Measurements from ENCODE around the gene ANXA5. TPM values are rescaled to one million over a fixed set of nuclear protein-coding genes. Genes with fewer than 3 reads are reported as not detected.

Gene ANXA5
- total RNA-seq, 1 experiment from 2014 or later: 280 TPM

GRCh38 chr4:121651597-121651996, 45.2 kb downstream of the ANXA5 start:
- H3K4me1 ChIP-seq (ENCODE audit: insufficient read depth, low read length): no peaks in the 10 kb centered on the region
- H4K20me1 ChIP-seq (ENCODE audit: low read length): no peaks in the 10 kb centered on the region
- BruUV-seq (replicated peaks): no TSS peak
- no peaks in the 10 kb centered on the region for H3K9me2 ChIP-seq (replicated peaks; ENCODE audit: low read length)
- ATAC-seq: no peak
- no peak overlapping the region for H3K27ac ChIP-seq (ENCODE audit: low read length)
- no peak overlapping the region for H3K4me2 ChIP-seq (ENCODE audit: low read length)
- H3F3A ChIP-seq (ENCODE audit: low read length, unreplicated experiment): no peaks in the 10 kb centered on the region
- ChIA-PET CTCF (no interaction called here), POLR2A (ENCODE audit: unreplicated experiment) (no interaction called here)
- intact Hi-C loops (cut with micrococcal nuclease): no loop called here
- H3K27me3 ChIP-seq (ENCODE audit: low read length): no peaks in the 10 kb centered on the region
- H3K36me3 ChIP-seq (ENCODE audit: low read depth, low read length): no peaks in the 10 kb centered on the region
- no peak overlapping the region for H2AFZ ChIP-seq (ENCODE audit: low read length)
- H3K9me3 ChIP-seq (ENCODE audit: low read length): no peaks in the 10 kb centered on the region
- no peak overlapping the region for H3K9ac ChIP-seq (ENCODE audit: low read length)
- no peak overlapping the region for H3K4me3 ChIP-seq (ENCODE audit: low read length)
- TF ChIP-seq EZH2 (IDR thresholded peaks at IDR 0.05; ENCODE audit: low read length, unreplicated experiment) (no peak), EZH2phosphoT487 (IDR thresholded peaks at IDR 0.05; ENCODE audit: borderline replicate concordance, low read length) (no peak), CTCF (conservative IDR thresholded peaks at IDR 0.05; ENCODE audit: low read depth, low read length) (no peak)
- no peaks in the 10 kb centered on the region for H3K79me2 ChIP-seq (ENCODE audit: low read length)
- DNase-seq: no peak

GRCh38 chr4:121650741-121651140, 46.0 kb downstream of the ANXA5 start:
- DNase-seq (no peak), ATAC-seq (no peak)
- Histone ChIP-seq H3K36me3 (ENCODE audit: low read depth, low read length) (no peaks in the 10 kb centered on the region), H3K4me2 (ENCODE audit: low read length) (no peak overlapping the region), H3F3A (ENCODE audit: low read length, unreplicated experiment) (no peaks in the 10 kb centered on the region), H3K9me3 (ENCODE audit: low read length) (no peaks in the 10 kb centered on the region), H3K4me1 (ENCODE audit: insufficient read depth, low read length) (no peaks in the 10 kb centered on the region), H3K27me3 (ENCODE audit: low read length) (no peaks in the 10 kb centered on the region), H2AFZ (ENCODE audit: low read length) (no peak overlapping the region), H3K79me2 (ENCODE audit: low read length) (no peaks in the 10 kb centered on the region), H3K4me3 (ENCODE audit: low read length) (no peak overlapping the region), H4K20me1 (ENCODE audit: low read length) (no peaks in the 10 kb centered on the region), H3K9ac (ENCODE audit: low read length) (no peak overlapping the region), H3K27ac (ENCODE audit: low read length) (no peak overlapping the region), H3K9me2 (replicated peaks; ENCODE audit: low read length) (no peaks in the 10 kb centered on the region)
- ChIA-PET POLR2A (ENCODE audit: unreplicated experiment) (no interaction called here), CTCF (no interaction called here)
- no TSS peak for BruUV-seq (replicated peaks)
- TF ChIP-seq EZH2phosphoT487 (IDR thresholded peaks at IDR 0.05; ENCODE audit: borderline replicate concordance, low read length): no peak
- no peak for TF ChIP-seq EZH2 (IDR thresholded peaks at IDR 0.05; ENCODE audit: low read length, unreplicated experiment)
- TF ChIP-seq CTCF (conservative IDR thresholded peaks at IDR 0.05; ENCODE audit: low read depth, low read length): no peak
- intact Hi-C loops (cut with micrococcal nuclease): no loop called here

GRCh38 chr4:121648516-121648915, 48.3 kb downstream of the ANXA5 start:
- intact Hi-C loops (cut with micrococcal nuclease): no loop called here
- no peaks in the 10 kb centered on the region for H3K9me3 ChIP-seq (ENCODE audit: low read length)
- no peak overlapping the region for H3K4me3 ChIP-seq (ENCODE audit: low read length)
- H4K20me1 ChIP-seq (ENCODE audit: low read length): no peaks in the 10 kb centered on the region
- ChIA-PET POLR2A (ENCODE audit: unreplicated experiment) (no interaction called here), CTCF (no interaction called here)
- H3K9ac ChIP-seq (ENCODE audit: low read length): no peak overlapping the region
- no peaks in the 10 kb centered on the region for H3F3A ChIP-seq (ENCODE audit: low read length, unreplicated experiment)
- H3K27me3 ChIP-seq (ENCODE audit: low read length): no peaks in the 10 kb centered on the region
- H3K27ac ChIP-seq (ENCODE audit: low read length): no peak overlapping the region
- no peak overlapping the region for H2AFZ ChIP-seq (ENCODE audit: low read length)
- H3K9me2 ChIP-seq (replicated peaks; ENCODE audit: low read length): no peaks in the 10 kb centered on the region
- BruUV-seq (replicated peaks): no TSS peak
- TF ChIP-seq EZH2phosphoT487 (IDR thresholded peaks at IDR 0.05; ENCODE audit: borderline replicate concordance, low read length): no peak
- no peak for TF ChIP-seq EZH2 (IDR thresholded peaks at IDR 0.05; ENCODE audit: low read length, unreplicated experiment)
- no peak for TF ChIP-seq CTCF (conservative IDR thresholded peaks at IDR 0.05; ENCODE audit: low read depth, low read length)
- ATAC-seq: no peak
- no peak overlapping the region for H3K4me2 ChIP-seq (ENCODE audit: low read length)
- no peaks in the 10 kb centered on the region for H3K36me3 ChIP-seq (ENCODE audit: low read depth, low read length)
- H3K4me1 ChIP-seq (ENCODE audit: insufficient read depth, low read length): no peaks in the 10 kb centered on the region
- DNase-seq: no peak
- no peaks in the 10 kb centered on the region for H3K79me2 ChIP-seq (ENCODE audit: low read length)

Measured in PC-3 (cell line).